ENCODE measurements around the gene GPR137.
"Not testable (repeated sequence)": the region's sequence is repeated elsewhere in the genome, so short reads cannot be mapped to it uniquely, and the experiment has no call there.

The GPR137 gene

DNA sequence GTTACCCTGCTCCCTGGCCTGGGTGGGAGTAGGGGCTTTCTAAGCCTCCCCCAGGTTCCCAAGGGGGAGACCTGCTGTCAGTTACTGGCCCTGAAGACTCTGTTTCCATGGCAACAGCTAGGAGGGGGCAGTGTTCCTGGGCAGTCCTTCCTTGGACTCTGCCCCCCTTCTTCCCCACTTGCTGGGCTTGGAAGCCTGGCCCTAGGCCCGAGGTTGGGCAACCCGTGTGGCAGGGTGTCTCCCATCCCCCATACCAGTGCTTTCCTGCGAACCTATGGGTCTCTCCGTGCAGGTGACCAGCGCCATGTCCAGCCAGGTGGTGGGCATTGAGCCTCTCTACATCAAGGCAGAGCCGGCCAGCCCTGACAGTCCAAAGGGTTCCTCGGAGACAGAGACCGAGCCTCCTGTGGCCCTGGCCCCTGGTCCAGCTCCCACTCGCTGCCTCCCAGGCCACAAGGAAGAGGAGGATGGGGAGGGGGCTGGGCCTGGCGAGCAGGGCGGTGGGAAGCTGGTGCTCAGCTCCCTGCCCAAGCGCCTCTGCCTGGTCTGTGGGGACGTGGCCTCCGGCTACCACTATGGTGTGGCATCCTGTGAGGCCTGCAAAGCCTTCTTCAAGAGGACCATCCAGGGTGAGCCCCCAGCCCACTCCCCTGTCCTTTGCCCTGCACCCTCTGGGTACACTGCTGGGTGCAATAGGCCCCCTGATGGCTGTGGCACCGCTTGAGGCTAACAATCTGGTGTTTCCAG lies 21.4 kb downstream of the GPR137 start:
- no peak for TF ChIP-seq Cebpa-rat (IDR thresholded peaks at IDR 0.05)
- Histone ChIP-seq H3K27me3 (peaks cover under 1% of the 10 kb centered on the region; the same call in 1 of the 2 replicates), H3K4me2 (peak overlapping the region; percentile 99), H3K4me1 (peaks cover 34% of the 10 kb centered on the region), H3K9ac (peak overlapping the region; percentile 88), H3K9me3 (no peaks in the 10 kb centered on the region), H3K4me3 (peak overlapping the region; percentile 86), H3K27ac (peak overlapping the region; percentile 83), H3K36me3 (peaks cover 22% of the 10 kb centered on the region), H4K20me1 (peaks cover 32% of the 10 kb centered on the region)

DNA sequence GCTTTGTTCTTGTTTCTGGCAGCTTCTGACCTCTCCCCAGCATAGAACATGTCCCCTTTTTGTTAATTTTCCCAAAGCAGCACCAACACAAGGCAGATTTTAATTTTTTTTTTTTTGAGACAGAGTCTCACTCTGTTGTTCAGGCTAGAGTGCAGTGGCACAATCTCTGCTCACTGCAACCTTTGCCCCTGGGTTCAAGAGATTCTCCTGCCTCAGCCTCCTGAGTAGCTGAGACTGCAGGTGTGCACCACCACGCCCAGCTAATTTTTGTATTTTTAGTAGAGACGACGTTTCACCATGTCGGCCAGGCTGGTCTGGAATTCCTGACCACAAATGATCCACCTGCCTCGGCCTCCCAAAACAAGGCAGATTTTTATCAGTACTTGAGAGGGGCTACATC lies 22.1 kb downstream of the GPR137 start:
- Histone ChIP-seq H3K36me3 (peaks cover 29% of the 10 kb centered on the region), H3K4me1 (peaks cover 34% of the 10 kb centered on the region), H3K9ac (0 out of 2 replicates have a peak overlapping the region, but pooled peaks have one; percentile 88), H3K4me2 (peak overlapping the region; percentile 99; the same call in 1 of the 2 replicates), H4K20me1 (peaks cover 37% of the 10 kb centered on the region)
- H3K4me3 ChIP-seq, H3K9me3 ChIP-seq, H3K27me3 ChIP-seq, H3K27ac ChIP-seq: not testable (repeated sequence)

DNA sequence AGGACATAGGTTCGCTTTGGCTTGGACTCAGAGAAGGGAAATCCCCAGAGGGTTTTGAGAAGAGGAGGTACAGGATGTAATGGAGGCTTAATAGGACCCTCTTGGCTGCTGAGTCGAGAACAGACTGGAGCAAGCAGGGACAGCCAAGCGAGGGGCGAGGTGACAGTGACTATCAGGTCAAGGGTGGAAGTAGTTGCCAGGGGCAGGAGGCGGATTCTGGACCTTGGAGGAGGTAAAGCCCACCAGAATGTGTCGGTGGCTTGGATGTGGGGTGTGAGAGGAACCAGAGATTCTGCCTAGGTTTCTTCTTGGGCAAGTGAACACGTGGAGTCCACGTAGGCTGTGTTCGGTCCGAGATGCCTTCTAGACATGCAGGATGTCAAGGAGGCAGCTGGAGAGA lies 27.3 kb downstream of the GPR137 start:
- H4K20me1 ChIP-seq, result peaks cover 49% of the 10 kb centered on the region
- no peaks in the 10 kb centered on the region for H3K9me3 ChIP-seq
- H3K36me3 ChIP-seq, result peaks cover 54% of the 10 kb centered on the region
- TF ChIP-seq Cebpa-rat (IDR thresholded peaks at IDR 0.05), result no peak
- no peak overlapping the region for H3K4me2 ChIP-seq
- no peaks in the 10 kb centered on the region for H3K27me3 ChIP-seq
- peak overlapping the region; percentile 44; the same call in 1 of the 2 replicates for H3K27ac ChIP-seq
- H3K9ac ChIP-seq, result peak overlapping the region; percentile 45
- peaks cover 21% of the 10 kb centered on the region for H3K4me1 ChIP-seq
- H3K4me3 ChIP-seq, result no peak overlapping the region

DNA sequence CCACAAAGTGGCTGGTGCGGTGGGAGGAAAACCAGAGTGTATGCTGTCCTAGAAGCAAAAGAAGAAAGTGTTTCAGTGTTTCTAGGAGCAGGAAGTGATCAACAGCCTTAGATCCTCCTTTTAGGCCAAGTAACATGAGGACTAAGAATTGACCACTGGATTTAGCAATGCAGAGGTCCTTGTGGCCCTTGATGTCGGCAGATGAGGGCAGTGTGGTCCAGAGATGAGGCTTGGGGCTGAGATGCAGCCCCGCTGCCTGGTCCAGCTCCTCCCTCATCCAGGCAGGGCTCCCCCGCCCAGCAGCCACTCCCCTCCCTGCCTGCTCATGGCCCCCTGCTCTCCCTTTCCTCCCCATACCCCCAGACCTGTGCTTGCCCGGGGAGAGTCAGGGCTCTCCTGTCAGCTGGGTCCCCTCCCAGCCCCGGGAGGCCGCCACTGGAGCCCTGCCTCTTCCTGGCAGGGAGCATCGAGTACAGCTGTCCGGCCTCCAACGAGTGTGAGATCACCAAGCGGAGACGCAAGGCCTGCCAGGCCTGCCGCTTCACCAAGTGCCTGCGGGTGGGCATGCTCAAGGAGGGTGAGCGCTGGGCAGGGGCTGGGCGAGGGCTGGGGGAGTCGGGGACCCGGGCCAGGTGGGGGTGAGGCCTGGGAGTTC lies 28.0 kb downstream of the GPR137 start:
- peaks cover 20% of the 10 kb centered on the region for H3K4me1 ChIP-seq
- peaks cover 51% of the 10 kb centered on the region for H3K36me3 ChIP-seq
- H3K27ac ChIP-seq, result no peak overlapping the region
- H3K4me2 ChIP-seq, result no peak overlapping the region
- H3K4me3 ChIP-seq, result no peak overlapping the region
- H3K9ac ChIP-seq, result peak overlapping the region; percentile 45; the same call in 1 of the 2 replicates
- H3K27me3 ChIP-seq, result no peaks in the 10 kb centered on the region
- H3K9me3 ChIP-seq, result no peaks in the 10 kb centered on the region
- peaks cover 49% of the 10 kb centered on the region for H4K20me1 ChIP-seq
- no peak for TF ChIP-seq Cebpa-rat (IDR thresholded peaks at IDR 0.05)

DNA sequence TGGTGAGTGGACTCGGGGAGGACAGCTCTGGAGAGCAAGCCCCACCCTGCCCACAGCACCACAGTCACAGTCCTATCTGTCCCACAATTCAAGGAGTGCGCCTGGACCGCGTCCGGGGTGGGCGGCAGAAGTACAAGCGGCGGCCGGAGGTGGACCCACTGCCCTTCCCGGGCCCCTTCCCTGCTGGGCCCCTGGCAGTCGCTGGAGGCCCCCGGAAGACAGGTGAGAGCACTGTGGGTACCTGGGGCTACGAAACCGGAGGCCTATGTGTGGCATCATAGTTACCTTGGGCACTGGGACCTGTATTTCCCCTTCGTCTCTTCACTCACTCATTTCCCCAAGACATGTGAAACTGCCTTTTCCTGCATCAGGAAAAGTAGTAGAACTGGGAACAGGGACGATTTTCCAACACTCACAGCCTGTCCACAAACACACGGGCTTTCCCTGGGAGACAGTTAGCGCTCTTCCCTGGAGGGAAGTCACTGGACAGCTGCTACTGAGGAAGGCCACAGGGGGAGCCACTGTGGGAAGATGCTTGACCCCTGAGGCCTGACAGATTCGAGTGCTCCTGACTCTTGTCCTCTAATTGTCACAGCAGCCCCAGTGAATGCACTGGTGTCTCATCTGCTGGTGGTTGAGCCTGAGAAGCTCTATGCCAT lies 28.6 kb downstream of the GPR137 start:
- Histone ChIP-seq H3K27me3 (no peaks in the 10 kb centered on the region), H3K4me1 (peaks cover 26% of the 10 kb centered on the region), H3K4me2 (no peak overlapping the region), H4K20me1 (peaks cover 49% of the 10 kb centered on the region), H3K9me3 (no peaks in the 10 kb centered on the region), H3K36me3 (peaks cover 51% of the 10 kb centered on the region), H3K4me3 (no peak overlapping the region), H3K27ac (no peak overlapping the region), H3K9ac (peak overlapping the region; percentile 15; the same call in 1 of the 2 replicates)
- TF ChIP-seq Cebpa-rat (IDR thresholded peaks at IDR 0.05), result no peak

DNA sequence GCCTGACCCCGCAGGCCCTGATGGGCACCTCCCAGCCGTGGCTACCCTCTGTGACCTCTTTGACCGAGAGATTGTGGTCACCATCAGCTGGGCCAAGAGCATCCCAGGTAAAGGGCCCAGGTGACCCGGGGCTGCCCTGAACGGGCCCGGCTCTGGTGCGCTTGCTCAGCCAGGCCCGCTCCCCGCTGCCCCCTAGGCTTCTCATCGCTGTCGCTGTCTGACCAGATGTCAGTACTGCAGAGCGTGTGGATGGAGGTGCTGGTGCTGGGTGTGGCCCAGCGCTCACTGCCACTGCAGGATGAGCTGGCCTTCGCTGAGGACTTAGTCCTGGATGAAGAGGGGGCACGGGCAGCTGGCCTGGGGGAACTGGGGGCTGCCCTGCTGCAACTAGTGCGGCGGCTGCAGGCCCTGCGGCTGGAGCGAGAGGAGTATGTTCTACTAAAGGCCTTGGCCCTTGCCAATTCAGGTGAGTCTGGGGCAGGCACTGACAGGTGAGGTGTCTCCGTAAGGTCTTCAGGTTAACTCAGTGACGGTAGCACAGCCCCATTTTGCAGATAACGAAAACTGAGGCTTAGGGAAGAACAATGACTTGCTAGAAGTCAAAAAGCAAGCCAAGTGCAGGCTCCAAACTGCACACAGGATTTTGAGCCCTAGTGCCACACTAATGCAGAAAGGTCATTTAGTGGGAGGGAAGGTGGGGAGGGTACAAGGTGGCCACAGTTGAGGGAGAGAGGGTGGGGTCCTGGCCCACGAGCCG lies 29.3 kb downstream of the GPR137 start:
- Histone ChIP-seq H3K4me2 (no peak overlapping the region), H3K4me1 (peaks cover 33% of the 10 kb centered on the region), H3K27me3 (no peaks in the 10 kb centered on the region), H3K36me3 (peaks cover 51% of the 10 kb centered on the region), H3K4me3 (no peak overlapping the region), H3K9me3 (no peaks in the 10 kb centered on the region), H4K20me1 (peaks cover 49% of the 10 kb centered on the region), H3K9ac (no peak overlapping the region), H3K27ac (no peak overlapping the region)
- no peak for TF ChIP-seq Cebpa-rat (IDR thresholded peaks at IDR 0.05)

DNA sequence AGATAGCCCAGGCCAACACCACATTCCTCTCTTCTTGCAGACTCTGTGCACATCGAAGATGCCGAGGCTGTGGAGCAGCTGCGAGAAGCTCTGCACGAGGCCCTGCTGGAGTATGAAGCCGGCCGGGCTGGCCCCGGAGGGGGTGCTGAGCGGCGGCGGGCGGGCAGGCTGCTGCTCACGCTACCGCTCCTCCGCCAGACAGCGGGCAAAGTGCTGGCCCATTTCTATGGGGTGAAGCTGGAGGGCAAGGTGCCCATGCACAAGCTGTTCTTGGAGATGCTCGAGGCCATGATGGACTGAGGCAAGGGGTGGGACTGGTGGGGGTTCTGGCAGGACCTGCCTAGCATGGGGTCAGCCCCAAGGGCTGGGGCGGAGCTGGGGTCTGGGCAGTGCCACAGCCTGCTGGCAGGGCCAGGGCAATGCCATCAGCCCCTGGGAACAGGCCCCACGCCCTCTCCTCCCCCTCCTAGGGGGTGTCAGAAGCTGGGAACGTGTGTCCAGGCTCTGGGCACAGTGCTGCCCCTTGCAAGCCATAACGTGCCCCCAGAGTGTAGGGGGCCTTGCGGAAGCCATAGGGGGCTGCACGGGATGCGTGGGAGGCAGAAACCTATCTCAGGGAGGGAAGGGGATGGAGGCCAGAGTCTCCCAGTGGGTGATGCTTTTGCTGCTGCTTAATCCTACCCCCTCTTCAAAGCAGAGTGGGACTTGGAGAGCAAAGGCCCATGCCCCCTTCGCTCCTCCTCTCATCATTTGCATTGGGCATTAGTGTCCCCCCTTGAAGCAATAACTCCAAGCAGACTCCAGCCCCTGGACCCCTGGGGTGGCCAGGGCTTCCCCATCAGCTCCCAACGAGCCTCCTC lies 30.2 kb downstream of the GPR137 start:
- H3K9ac ChIP-seq, result peak overlapping the region; percentile 84
- not testable (repeated sequence) for H3K27me3 ChIP-seq, H3K9me3 ChIP-seq
- H4K20me1 ChIP-seq, result peaks cover 40% of the 10 kb centered on the region
- H3K36me3 ChIP-seq, result peaks cover 55% of the 10 kb centered on the region
- peak overlapping the region; percentile 95 for H3K4me3 ChIP-seq
- 0 out of 2 replicates have a peak overlapping the region, but pooled peaks have one; percentile 95 for H3K27ac ChIP-seq
- H3K4me1 ChIP-seq, result peaks cover 29% of the 10 kb centered on the region
- peak overlapping the region; percentile 97 for H3K4me2 ChIP-seq

DNA sequence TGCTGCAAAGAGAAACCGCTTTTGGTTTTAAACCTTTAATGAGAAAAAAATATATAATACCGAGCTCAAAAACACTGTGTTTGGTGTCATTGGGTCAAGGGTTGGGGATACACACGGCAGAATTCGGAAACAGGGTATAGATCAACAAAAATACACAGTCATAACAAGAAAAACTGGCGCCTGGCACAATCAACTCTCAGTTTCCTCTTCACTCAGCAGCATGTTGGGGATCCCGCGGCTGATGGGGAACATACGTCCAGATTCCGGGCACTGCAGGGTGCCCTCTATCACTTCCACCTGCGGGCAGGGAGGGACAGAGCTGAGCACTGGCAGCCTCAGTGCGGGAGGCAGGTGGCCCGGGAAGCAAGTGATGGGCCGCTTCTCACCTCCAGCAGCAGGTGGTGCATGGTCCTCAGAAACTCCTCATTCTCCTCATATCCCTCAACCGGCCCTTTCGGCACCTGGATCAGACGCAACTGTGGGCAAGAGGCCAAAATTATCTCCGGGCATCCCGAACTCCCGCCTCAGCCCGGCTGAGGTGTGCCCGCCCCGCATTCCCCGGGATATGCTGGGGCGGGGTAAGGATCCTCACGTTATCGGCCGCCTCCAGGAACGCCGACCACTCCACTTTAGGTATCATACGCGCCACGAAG lies 31.1 kb downstream of the GPR137 start:
- H3K9ac ChIP-seq, result peak overlapping the region; percentile 84
- H3K27me3 ChIP-seq, result no peaks in the 10 kb centered on the region
- TF ChIP-seq Cebpa-rat (IDR thresholded peaks at IDR 0.05), result no peak
- no peaks in the 10 kb centered on the region for H3K9me3 ChIP-seq
- peak overlapping the region; percentile 95 for H3K27ac ChIP-seq
- H3K4me1 ChIP-seq, result peaks cover 25% of the 10 kb centered on the region
- H3K36me3 ChIP-seq, result peaks cover 62% of the 10 kb centered on the region
- H4K20me1 ChIP-seq, result peaks cover 36% of the 10 kb centered on the region
- H3K4me2 ChIP-seq, result peak overlapping the region; percentile 97
- H3K4me3 ChIP-seq, result peak overlapping the region; percentile 95
